Measurements from ENCODE around the gene GPR155.

The GPR155 gene

GRCh38 chr2:174450021-174450816 lies 36.6 kb downstream of the GPR155 start:
- peak; percentile 8 for DNase-seq (ENCODE audit: extremely low read depth, insufficient read length)
- no peaks in the 10 kb centered on the region for H3K27me3 ChIP-seq (replicated peaks; ENCODE audit: control insufficient read depth, insufficient read depth, low read length)
- TF ChIP-seq CTCF (IDR thresholded peaks at IDR 0.05; ENCODE audit: insufficient read depth, low read length, poor library complexity, severe bottlenecking) = no peak
- H3K4me3 ChIP-seq (replicated peaks; ENCODE audit: low read depth, low read length) = no peak overlapping the region
- no peaks in the 10 kb centered on the region for H3K36me3 ChIP-seq (ENCODE audit: control insufficient read depth, insufficient read depth, low read length)

DNA sequence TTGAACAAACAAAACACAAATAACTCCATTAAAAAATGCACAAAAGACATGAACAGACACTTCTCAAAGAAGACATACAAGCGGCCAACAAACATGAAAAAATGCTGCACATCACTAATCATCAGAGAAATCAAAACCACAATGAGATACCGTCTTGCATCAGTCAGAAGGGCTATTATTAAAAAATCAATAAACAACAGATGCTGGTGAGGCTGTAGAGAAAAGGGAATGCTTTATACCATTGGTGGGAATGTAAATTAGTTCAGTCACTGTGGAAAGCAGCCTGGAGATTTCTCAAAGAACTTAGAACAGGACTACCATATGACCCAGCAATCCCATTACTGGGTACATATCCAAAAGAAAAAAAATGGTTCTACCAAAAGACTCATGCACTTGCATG lies 37.8 kb downstream of the GPR155 start:
- DNase-seq (ENCODE audit: extremely low read depth, insufficient read length) = no peak
- H3K4me3 ChIP-seq (replicated peaks; ENCODE audit: low read depth, low read length) = no peak overlapping the region
- no peaks in the 10 kb centered on the region for H3K27me3 ChIP-seq (replicated peaks; ENCODE audit: control insufficient read depth, insufficient read depth, low read length)
- no peak for TF ChIP-seq CTCF (IDR thresholded peaks at IDR 0.05; ENCODE audit: insufficient read depth, low read length, poor library complexity, severe bottlenecking)
- no peaks in the 10 kb centered on the region for H3K36me3 ChIP-seq (ENCODE audit: control insufficient read depth, insufficient read depth, low read length)

DNA sequence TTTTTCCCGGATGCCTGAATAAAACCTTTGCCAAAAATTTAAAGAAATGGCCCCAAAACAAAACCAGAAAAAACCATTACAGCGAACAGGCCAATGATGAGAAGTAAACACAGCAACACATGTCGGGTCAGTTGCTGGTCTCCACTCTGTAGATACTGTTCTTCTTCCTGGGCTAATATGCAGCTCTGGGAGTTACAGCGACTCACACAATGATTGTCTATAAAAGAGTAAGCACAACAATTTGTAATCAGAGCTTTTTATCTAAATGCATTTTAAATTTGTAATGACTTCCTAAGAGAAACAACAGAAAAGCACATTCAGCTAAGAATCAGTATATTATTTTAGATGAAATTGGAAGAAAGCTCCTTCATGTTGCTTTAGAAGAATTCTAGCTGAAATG lies 40.3 kb downstream of the GPR155 start:
- no peaks in the 10 kb centered on the region for H3K27me3 ChIP-seq (replicated peaks; ENCODE audit: control insufficient read depth, insufficient read depth, low read length)
- no peak overlapping the region for H3K4me3 ChIP-seq (replicated peaks; ENCODE audit: low read depth, low read length)
- no peak for TF ChIP-seq CTCF (IDR thresholded peaks at IDR 0.05; ENCODE audit: insufficient read depth, low read length, poor library complexity, severe bottlenecking)
- no peak for DNase-seq (ENCODE audit: extremely low read depth, insufficient read length)
- no peaks in the 10 kb centered on the region for H3K36me3 ChIP-seq (ENCODE audit: control insufficient read depth, insufficient read depth, low read length)

DNA sequence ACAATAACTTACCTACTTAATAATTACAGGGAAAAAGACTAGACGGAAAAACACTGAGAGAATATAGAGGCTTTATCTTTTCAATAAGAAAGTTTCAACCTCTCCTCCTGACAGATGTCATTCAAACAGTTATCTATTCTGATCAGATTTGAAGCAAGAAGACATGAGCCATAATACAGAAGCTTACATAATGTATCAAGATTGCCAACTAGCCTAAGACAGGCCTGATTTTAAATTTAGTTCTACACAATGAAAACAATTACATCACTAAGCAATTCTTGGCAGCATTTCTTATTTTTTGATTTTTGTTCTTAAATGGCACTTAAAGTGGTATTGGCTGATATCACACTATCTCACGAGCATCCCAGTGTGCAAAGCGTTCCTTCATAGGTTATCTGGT lies 41.6 kb downstream of the GPR155 start:
- no peak for DNase-seq (ENCODE audit: extremely low read depth, insufficient read length)
- H3K36me3 ChIP-seq (ENCODE audit: control insufficient read depth, insufficient read depth, low read length) = no peaks in the 10 kb centered on the region
- no peaks in the 10 kb centered on the region for H3K27me3 ChIP-seq (replicated peaks; ENCODE audit: control insufficient read depth, insufficient read depth, low read length)
- no peak overlapping the region for H3K4me3 ChIP-seq (replicated peaks; ENCODE audit: low read depth, low read length)
- no peak for TF ChIP-seq CTCF (IDR thresholded peaks at IDR 0.05; ENCODE audit: insufficient read depth, low read length, poor library complexity, severe bottlenecking)

DNA sequence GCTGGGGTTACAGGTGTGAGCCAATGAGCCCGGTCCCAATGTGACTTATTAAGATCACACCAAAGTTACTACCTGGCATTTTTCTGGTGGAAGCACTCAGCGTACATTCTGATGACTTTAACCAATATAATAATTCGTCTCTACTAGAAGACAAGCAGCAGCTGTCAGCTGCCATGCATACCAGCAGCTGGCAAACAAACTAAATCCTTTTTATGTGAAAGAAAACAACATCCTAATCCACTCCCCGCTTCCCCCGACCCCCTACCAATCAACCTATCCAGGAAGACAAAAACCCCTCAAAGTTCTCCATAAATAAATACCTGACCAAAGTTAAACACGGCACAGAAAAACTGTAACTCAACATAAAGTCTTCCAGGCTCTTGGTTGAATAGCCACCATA lies 42.1 kb downstream of the GPR155 start:
- no peaks in the 10 kb centered on the region for H3K27me3 ChIP-seq (replicated peaks; ENCODE audit: control insufficient read depth, insufficient read depth, low read length)
- DNase-seq (ENCODE audit: extremely low read depth, insufficient read length) = no peak
- H3K4me3 ChIP-seq (replicated peaks; ENCODE audit: low read depth, low read length) = no peak overlapping the region
- TF ChIP-seq CTCF (IDR thresholded peaks at IDR 0.05; ENCODE audit: insufficient read depth, low read length, poor library complexity, severe bottlenecking) = no peak
- H3K36me3 ChIP-seq (ENCODE audit: control insufficient read depth, insufficient read depth, low read length) = no peaks in the 10 kb centered on the region
